HuH-7 (cell line): ENCODE data around the gene SAMD10.

ENCODE experiments used
- DNase-seq: peaks from one replicate; pipeline ENCODE4 v3.0.0; 2011; ENCODE audit warnings: low spot score

SAMD10 gene

GRCh38 chr20:63956664-63957003, 22.8 kb downstream of the SAMD10 start:
- no peak for DNase-seq

- DNase-seq = peak; percentile 97
Measured at GRCh38 chr20:63955827-63956663, 23.4 kb downstream of the SAMD10 start, which contains the start of gene UCKL1. Gene UCKL1 (minus strand): TSS chr20:63956416. CDS start chr20:63956372, 44 bp downstream.

DNA sequence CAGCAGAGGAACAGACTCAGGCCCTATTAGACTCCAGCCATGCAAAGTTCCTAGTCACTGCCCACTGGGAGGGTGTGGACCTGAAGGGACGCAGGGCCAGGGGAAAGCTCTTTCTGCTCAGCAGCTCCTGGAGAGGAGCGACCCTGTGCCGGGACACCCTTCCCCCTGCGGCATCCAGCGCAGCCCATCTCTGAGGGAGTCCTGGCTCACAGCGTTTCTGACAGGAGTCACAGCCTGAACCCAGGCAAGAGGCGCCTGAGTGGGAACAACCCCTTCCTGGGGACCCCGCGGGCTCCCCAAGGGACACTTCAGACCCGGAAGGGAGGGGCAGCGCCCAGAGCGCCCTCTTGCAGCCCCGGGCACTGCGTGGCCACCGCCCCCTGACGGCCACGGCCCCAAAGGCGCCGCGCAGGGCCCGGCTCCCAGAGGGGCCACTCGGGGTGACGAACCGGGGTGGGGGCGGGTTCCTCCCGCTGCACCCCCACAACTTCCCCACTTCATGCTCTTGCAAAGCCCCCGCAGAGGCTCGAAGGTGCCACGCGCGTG, 24.1 kb downstream of the SAMD10 start:
- DNase-seq = peak; percentile 75

DNA sequence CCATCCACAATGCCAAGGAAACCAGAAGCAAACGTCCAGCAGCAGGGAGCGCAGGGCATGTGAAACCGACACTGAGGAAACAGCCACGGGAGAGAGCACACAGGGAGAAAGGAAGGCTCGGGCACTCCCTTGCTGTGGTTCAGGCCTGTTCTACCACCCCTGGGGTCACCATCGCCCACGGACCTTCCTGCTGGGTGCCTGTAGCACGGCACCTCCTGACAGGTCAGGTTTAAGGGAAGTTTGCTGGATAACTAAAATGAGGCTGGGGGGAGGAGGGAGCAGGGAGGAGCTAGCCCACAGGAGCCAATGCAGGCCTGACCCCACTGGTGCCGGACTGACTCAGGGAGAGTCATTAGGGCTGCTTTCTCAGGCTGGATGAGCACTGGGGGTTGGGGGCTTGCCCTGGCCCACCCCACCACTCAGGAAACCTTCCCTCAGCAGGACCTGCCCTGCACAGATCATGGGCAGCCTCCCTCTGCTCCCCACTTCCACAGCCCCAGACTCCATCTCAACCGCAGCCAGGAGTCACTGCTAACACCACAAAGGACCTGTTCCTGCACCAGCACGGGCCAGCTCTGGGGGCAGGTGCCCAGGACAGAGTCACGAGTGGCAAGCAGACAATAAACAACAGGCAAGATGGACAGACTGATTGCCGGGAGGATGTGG, 25.5 kb downstream of the SAMD10 start:
- no peak for DNase-seq

- no peak for DNase-seq
Measured at GRCh38 chr20:63952769-63953168, 26.7 kb downstream of the SAMD10 start.

- DNase-seq = no peak
Measured at GRCh38 chr20:63952210-63952535, 27.3 kb downstream of the SAMD10 start.

DNA sequence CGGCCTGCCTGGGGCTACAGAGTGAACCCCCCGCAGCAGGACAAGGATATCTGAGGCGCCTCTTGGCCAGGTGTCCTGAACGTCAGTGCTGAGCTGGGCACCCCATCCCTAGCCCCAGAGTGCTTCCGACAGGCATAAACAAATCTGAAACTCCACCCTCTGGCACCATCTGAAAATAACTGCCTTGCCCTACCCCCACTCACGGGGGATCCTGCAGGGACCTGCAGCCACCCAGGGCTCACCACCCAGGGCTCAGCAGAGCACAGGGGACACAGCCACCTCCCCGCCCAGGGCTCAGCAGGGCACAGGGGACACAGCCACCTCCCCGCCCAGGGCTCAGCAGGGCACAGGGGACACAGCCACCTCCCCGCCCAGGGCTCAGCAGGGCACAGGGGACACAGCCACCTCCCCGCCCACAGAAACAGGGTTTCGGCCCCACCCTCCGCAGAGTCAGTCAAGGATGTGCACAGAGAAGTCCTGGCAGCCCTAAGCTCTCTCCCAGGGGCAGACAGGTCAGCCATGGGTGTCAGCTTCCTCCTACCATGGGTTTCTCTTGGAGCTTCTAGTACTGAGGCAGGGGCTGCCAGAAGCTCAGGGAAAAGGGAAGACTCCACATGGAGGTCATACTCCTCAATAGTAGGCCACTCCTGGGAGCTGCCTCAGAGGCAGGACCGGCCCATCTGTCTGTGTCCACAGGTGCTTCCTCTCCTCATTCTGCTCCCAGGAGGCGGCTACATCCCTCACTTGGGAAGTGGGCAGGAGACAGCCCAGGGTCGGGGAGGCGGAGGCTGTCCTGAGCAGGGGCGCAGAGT, 27.8 kb downstream of the SAMD10 start:
- no peak for DNase-seq

GRCh38 chr20:63950701-63951397, 28.6 kb downstream of the SAMD10 start:
- no peak for DNase-seq

DNA sequence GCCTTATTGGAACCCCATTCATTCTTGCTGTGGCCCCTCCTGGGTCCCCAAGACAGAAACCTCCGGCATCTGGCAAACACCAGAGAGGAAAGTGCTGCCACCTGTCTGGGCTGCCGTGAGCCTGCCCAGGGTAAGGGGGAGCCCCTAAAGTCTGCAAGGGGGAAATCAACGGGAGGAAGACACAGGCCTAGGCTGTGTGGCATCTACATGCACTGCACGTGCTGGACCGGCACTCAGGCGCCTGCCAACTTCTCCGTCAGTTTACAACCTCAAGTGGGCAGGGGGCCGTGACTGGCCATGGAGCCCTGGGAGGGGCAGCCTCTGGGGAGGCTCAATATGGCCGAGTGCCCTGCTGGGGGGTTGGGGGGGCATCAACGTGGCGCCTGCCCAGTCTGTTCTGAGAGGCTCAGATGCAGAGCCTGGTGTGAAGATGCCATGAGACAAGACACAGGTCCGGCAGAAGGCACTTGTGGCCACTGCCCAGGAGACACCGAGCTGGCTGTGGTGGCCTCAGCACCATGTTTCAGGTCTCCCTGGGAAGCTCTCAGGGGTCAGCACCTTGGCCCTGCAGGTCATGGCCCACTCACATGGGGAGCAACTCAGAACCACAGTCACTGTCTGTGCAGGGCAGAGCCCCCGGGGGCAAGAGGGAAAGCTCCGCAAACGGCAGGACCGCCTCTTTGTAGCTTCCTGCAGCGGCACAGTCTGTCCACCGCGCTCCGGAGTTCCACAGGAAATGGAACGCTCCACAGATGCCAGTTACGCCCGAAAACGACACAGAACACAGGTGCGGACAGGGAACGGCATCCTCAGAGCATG, 31.6 kb downstream of the SAMD10 start:
- DNase-seq = no peak

- DNase-seq = no peak
Measured at GRCh38 chr20:63946986-63947637, 32.3 kb downstream of the SAMD10 start.

DNA sequence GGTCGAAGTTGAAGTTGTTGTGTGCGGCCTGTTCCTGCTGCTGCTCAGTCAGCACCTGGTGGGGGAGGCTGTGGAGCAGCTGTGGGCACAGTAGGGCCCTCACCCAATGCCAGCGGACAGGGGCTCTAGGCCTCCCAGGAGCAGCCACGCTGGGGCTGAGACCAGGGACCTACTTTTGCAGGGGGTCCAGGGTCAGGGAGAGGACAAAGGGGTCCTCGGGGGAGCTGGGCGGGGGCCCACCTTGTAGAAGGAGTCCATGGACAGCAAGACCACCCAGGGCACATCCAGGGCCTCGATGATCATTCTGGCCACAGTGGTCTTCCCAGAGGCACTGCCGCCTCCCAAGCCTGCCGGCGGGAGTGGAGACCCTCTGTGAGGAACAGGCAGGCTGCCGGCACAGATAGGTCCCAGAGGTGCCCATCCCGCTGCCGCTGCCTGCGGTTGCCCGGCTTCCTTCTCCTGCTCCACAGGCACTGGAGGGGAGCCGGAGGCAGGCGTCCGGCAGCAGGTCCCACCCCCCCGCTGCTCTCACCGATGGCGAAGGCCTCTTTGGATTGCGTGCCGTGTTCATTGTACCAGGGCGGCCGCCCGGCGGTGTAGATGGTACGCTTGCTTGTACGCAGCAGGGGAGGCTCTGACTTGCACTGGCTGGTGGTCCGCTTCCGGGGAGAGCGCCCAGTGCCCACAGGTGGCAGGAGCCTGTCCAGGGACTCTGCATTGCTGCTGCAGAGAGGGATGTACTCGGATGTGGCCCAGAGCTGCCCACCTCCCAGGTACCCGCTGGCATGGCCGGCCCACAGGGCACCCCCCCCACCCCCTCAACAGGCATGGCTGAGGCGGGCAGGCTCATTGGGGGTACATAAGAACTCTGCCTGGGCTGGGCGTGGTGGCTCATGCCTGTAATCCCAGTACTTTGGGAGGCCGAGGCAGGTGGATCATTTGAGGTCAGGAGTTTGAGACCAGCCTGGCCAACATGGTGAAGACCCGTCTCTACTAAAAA, 33.2 kb downstream of the SAMD10 start:
- DNase-seq = no peak

GRCh38 chr20:63945031-63945658, 34.3 kb downstream of the SAMD10 start:
- no peak for DNase-seq

DNA sequence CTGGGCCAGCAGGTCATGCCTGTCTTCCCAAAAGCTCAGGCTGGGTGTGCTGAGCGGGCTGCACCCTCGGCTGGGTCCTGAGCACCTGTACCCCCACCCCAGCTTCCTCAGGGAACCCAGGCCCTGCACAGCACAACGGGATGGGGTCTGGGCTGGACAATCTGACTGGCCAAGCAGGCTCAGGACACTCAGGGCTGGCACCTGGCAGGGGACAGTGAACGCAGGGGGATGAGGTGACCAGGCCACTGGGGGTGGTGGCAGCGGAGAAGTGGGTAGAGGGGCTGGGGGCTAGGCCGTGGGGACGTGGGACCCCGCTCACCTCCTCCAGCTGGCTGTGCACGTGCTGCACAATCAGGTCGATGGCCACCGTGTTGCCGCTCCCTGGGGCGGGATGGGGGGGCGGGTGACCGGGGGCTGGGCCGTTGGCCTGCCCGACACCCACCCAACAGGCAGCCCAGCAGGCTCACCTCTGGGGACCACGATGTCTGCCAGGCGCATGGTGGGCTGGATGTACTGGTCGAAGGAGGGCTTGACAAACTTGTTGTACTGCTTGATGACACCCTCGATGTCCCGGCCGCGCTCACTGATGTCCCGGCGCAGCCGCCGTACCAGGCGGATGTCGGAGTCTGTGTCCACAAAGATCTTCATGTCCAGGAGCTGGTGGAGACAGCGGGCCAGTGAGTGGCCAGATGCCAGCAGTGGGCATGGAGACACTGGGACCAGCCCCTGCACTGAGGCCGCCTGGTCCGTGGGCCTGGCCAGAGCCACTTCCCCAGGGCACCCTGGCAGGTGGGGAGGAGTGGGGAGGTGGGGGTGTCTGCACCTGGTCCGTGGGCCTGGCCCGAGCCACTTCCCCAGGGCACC, 35.1 kb downstream of the SAMD10 start:
- no peak for DNase-seq

DNA sequence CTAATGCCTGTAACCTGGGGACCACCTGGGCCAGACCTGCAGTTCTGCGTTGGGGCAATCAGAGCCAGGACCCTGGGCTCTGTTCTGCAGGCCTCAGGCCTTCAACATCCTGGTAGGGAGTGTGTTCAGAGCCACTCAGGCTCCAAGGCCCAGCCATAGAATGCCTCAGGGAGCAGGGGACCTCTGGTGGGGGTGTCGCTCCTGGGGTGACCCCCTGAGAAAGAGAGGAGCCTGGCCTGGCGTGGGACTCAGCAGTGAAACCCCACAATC, 35.7 kb downstream of the SAMD10 start:
- DNase-seq = no peak

- no peak for DNase-seq
Measured at GRCh38 chr20:63942969-63943807, 36.3 kb downstream of the SAMD10 start.

- no peak for DNase-seq
Measured at GRCh38 chr20:63942250-63942951, 37.0 kb downstream of the SAMD10 start.
